Measurements from ENCODE around the gene MYEF2.

Gene MYEF2

GRCh38 chr15:48097264-48097663, 80.8 kb downstream of the MYEF2 start:
- H3K27ac ChIP-seq, result no peak overlapping the region
- no peak for DNase-seq (ENCODE audit: low spot score)
- ChIA-PET CTCF (no interaction called here), POLR2A (ENCODE audit: low non-redundant PET) (no interaction called here)
- TF ChIP-seq CTCF (conservative IDR thresholded peaks at IDR 0.05; ENCODE audit: low read depth), result no peak

- TF ChIP-seq CTCF (conservative IDR thresholded peaks at IDR 0.05; ENCODE audit: low read depth), result no peak
These were observed 81.3 kb downstream of the MYEF2 start for GRCh38 chr15:48096813-48097212.

GRCh38 chr15:48096355-48096786, 81.7 kb downstream of the MYEF2 start:
- no peak overlapping the region for H3K27ac ChIP-seq
- ChIA-PET CTCF (interaction anchor here (0.6 kb wide), 1 partner anchor 79 kb away, joined by 3 read pairs; no protein-coding TSS in a partner anchor), POLR2A (ENCODE audit: low non-redundant PET) (no interaction called here)
- no peak for DNase-seq (ENCODE audit: low spot score)
- no peak for TF ChIP-seq CTCF (conservative IDR thresholded peaks at IDR 0.05; ENCODE audit: low read depth)

More at GRCh38 chr15:48096813-48097212, 81.3 kb downstream of the MYEF2 start:
- POLR2A ChIA-PET (ENCODE audit: low non-redundant PET), result no interaction called here
- peak; percentile 73 for DNase-seq (ENCODE audit: low spot score)
- CTCF ChIA-PET, result interaction anchor here (0.6 kb wide), 1 partner anchor 79 kb away, joined by 3 read pairs; no protein-coding TSS in a partner anchor
- no peak overlapping the region for H3K27ac ChIP-seq

GRCh38 chr15:48091522-48091921, 86.6 kb downstream of the MYEF2 start:
- DNase-seq (ENCODE audit: low spot score), result no peak
- TF ChIP-seq CTCF (conservative IDR thresholded peaks at IDR 0.05; ENCODE audit: low read depth), result no peak
- ChIA-PET POLR2A (ENCODE audit: low non-redundant PET) (no interaction called here), CTCF (interaction anchor here (0.7 kb wide), 1 partner anchor 896 kb away, joined by 3 read pairs; no protein-coding TSS in a partner anchor)
- H3K27ac ChIP-seq, result no peak overlapping the region

- POLR2A ChIA-PET (ENCODE audit: low non-redundant PET), result no interaction called here
- TF ChIP-seq CTCF (conservative IDR thresholded peaks at IDR 0.05; ENCODE audit: low read depth), result no peak
- no peak for DNase-seq (ENCODE audit: low spot score)
- CTCF ChIA-PET, result interaction anchor here (0.5 to 0.7 kb wide), 3 partner anchors 75 to 1986 kb away, joined by 3 read pairs; no protein-coding TSS in a partner anchor
- H3K27ac ChIP-seq, result no peak overlapping the region
These were observed 87.4 kb downstream of the MYEF2 start for GRCh38 chr15:48090666-48091065.

GRCh38 chr15:48090115-48090514, 88.0 kb downstream of the MYEF2 start:
- ChIA-PET POLR2A (ENCODE audit: low non-redundant PET) (no interaction called here), CTCF (interaction anchor here (0.6 to 0.7 kb wide), 2 partner anchors 75 to 474 kb away, joined by 3 read pairs; no protein-coding TSS in a partner anchor)
- H3K27ac ChIP-seq, result no peak overlapping the region
- no peak for DNase-seq (ENCODE audit: low spot score)
- TF ChIP-seq CTCF (conservative IDR thresholded peaks at IDR 0.05; ENCODE audit: low read depth), result no peak

All from RWPE1 (cell line).